SU-DHL-6 (cell line): ENCODE measurements around the gene PIGT.

Source experiments
- CTCF ChIP-seq: fragments of 200-600 bp; sonication (generic); IDR thresholded peaks from one replicate; pipeline ENCODE4 v1.5.1; 2017; ENCODE audit warnings: antibody characterized with exemption, mild to moderate bottlenecking, low read length, moderate library complexity; ENCODE audit not compliant: insufficient read depth, poor library complexity, severe bottlenecking
- EZH2phosphoT487 ChIP-seq: fragments of 200-600 bp; sonication (generic), shearing (Covaris generic); conservative IDR thresholded peaks from 2 replicates; pipeline ENCODE4 v1.6.1; 2018; ENCODE audit warnings: mild to moderate bottlenecking, antibody characterized with exemption, low read length, moderate library complexity, mixed read lengths

- TF ChIP-seq CTCF (no peak), EZH2phosphoT487 (no peak)
Measured at GRCh38 chr20:45406260-45407066, 9.5 kb upstream of the PIGT start.
